Kidney tubule cell (primary cell): Measurements from ENCODE around the gene MAN2C1.
"Not testable (repeated sequence)": the region's sequence is repeated elsewhere in the genome, so short reads cannot be mapped to it uniquely, and the experiment has no call there.

Source experiments
- DNase-seq: peaks from one replicate; pipeline ENCODE4 v3.0.0-alpha.2; 2018; ENCODE audit warnings: low spot score

Gene MAN2C1

DNA sequence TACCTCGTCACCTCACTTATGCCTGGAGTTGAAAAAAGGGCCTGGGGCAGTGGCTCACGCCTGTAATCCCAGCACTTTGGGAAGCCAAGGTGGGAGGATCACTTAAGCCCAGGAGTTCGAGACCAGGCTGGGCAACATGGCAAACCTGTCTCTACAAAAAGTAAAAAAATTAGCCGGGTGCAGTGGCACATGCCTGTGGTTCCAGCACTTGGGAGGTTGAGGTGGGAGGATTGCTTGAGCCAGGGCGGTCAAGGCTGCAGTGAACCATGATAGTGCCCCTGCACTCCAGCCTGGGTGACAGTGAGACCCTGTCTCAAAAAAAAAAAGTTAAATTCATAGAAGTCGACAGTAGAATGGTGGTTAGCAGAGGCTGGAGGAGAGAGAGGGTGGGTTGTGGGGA lies 26.2 kb downstream of the MAN2C1 start:
- DNase-seq = no peak

DNA sequence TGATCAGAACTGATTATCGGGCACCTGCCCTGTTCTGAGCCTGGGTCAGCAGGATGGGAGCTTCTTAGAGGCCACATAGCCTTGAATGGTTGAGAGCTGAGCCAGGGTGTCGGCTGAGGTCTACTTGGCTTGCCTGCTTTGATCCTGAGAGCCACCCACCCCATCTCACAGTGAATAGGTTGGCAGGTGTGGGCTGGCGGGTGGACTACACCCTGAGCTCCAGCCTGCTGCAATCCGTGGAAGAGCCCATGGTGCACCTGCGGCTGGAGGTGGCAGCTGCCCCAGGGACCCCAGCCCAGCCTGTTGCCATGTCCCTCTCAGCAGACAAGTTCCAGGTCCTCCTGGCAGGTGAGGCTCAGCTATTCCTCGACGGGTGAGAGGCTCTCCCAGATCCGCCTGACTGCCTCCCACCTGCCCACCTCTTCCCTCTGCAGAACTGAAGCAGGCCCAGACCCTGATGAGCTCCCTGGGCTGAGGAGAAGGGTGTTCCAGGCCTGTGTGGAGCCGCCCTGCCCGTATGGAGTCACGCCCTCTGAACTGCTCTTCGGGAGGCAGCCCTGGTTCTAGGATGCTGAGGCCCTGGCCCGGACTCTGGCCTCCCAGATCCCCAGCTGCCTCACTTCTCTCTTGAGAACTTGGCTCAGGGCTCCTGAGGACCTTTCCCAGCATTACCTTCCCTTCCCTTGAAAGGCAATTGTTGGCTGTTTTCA lies 28.7 kb downstream of the MAN2C1 start:
- DNase-seq = no peak

DNA sequence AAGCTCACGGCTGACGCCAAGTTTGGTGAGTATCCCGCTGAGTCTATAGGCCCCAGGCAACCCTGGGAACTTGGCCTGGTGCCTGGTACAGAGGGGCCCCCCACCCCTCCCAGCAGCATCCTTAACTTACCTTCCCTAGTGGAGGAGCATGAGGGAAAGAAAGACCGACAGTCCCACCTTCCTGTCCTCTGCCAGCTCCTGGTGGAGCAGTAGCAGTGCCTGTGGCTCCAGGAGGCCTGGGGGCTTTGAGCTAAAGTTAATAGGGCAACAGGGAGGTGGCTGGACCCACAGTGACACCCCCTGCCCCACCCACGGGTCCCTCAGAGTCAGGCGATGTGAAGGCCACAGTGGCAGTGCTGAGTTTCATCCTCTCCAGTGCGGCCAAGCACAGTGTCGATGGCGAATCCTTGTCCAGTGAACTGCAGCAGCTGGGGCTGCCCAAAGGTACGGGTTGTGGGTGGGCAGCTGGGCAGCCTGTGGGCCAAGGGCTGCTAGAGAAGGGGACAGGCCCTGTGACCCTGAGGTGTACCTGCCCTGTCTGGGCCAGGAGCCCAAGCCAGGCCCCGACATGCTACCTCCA lies 29.7 kb downstream of the MAN2C1 start:
- DNase-seq = no peak

DNA sequence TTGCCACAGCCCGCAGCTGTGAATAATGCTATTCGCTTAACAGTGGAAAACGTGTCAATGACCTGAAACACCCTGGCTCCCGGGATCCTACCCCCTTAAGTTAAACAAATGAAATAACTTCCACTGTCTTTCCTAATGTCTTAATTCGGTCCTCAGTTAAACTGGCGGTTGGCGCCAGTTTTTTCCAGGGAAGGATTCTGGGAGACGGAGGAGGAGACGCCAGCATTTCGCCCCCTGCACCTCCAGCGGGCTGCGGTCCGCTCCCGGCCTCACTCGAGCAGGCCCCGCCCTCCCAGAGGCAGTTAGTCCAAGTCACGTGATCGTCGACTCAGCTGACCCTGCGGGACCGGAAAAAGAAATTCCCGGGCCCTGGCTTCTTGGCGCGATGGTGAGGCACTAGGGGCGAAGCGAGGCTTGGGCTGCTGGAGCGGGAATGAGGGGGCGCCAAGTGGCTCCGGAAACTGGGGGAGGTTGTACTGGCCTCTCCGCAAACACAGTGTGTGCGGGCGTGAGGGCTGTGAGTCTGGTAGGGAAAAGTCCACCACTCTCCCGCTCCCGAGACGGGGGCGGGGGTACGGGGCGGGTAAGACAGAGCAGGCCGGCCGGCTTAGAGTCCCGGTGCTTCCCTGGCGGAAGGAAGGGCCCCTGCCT lies 32.6 kb downstream of the MAN2C1 start, which contains the start of gene COMMD4:
Gene COMMD4, plus strand, starts transcription at position 359 of the 651 bp plus-strand sequence. Its CDS starts 27 bp downstream, at position 386.
- peak; percentile 93 for DNase-seq

DNA sequence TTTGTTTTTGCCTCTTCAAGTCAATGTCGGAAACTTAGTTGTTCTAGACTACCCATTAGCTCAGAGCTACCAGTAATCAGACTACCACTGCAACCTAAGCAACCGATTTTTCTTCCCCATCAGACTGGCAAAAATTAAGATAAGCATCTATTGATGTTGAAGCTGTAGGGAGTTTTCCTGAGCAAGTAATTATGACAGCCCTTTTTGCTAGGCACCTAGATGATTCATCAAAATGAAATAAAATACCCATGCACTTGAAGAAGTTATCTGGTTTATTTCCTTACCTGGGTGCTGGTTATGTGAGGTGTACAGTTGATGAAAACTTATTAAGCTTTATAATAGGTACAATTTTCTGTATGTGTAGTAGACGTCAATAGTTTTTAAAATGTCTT lies 33.1 kb downstream of the MAN2C1 start:
- DNase-seq = no peak

DNA sequence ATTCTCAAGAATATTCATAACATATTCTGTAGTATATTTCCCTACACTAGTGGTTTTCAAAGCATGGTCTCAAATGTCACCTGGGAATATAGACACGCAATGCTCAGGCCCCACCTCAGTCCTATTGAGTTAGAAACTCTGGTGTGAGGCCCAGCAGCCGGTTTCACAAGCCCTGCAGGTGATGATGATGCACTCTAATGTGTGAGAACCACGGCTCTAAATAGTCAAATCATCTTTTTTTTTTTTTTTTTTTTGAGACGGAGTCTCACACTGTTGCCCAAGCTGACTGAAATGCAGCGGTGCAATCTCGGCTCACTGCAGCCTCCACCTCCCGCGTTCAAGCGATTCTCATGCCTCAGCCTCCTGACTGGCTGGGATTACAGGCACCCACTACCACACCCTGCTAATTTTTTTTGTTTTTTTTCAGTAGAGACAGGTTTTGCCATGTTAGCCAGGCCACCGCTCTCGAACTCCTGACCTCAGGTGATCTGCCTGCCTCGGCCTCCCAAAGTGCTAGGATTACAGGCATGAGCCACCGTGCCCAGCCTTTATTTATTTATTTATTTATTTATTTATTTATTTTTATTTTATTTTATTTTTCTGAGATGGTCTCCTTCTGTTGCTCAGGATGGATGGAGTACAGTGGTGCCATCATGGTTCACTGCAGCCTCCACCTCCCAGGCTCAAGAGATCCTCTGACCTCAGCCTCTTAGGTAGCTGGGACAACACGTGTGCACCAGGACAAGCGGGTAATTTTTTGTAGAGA lies 34.6 kb downstream of the MAN2C1 start:
- DNase-seq = not testable (repeated sequence)

DNA sequence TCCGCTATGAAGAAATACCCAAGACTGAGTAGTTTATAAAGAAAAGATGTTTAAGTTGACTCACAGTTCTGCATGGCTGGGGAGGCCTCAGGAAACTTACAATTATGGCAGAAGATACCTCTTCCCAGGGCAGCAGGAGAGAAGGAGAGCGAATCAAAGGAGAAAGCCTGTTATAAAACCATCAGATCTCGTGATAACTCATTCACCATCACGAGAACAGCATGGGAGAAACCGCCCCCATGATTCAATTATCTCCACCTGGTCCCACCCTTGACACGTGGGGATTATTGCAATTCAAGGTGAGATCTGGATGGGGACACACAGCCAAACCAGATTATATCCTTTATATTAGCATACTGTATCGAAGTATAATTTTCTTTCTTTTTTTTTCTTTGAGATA lies 36.3 kb downstream of the MAN2C1 start:
- not testable (repeated sequence) for DNase-seq

DNA sequence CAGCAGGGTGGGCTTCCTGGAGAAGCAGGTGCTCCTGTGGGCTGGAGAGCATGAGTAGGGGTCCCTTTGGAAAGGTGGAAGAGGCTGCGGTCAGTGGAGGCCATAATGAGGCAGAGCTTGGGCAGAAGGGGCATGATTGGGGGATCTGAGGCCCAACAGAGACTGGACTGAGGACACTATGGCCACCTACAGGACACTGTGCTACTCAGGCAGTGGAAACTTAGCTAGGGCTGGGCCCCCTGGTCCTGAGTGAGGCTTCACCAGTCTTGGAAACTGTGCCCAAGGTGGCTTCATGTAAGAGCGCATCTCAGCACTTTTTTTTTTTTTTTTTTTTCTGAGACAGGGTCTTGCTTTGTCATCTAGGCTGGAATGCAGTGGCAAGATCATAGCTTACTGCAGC lies 38.8 kb downstream of the MAN2C1 start:
- DNase-seq = no peak

DNA sequence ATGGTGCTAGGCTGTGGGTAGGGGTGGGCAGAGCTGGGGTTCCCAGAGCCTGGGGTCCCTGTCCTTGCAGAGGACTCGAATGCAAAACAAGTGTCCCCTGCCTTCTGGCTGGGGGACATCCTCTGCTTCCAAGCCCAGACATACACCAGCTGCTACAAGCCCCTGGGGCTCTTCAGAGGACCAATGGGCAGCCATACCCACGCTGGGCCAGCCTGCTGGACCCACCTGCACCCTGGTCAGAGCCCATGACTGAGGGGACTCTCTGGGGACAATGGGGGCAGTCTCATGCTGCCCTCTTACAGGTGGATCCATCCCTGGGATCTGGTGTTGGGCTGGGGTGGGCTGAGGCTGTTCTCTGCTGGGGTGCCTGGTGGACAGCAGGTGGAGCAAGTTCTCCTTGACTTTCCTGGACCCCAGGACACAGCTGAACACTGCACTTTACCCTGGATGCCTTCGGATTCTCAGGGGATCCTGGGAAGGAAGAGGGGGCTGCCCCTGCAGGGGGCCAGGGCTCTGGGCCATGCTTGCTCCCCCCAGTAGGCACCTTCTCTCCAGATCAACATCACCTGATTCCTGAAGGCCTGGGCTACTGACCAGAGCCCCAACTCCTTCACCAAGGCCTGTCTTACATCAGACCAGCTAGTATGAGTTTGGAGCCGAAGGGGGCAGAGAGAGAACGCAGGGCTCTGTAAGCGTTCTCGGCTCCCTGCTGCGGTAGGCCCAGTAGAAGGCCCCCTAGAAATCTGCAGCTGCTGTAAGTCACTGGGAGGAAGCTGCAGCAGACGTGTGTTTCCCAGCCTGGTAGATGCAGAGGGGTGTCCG lies 39.7 kb downstream of the MAN2C1 start:
- no peak for DNase-seq

DNA sequence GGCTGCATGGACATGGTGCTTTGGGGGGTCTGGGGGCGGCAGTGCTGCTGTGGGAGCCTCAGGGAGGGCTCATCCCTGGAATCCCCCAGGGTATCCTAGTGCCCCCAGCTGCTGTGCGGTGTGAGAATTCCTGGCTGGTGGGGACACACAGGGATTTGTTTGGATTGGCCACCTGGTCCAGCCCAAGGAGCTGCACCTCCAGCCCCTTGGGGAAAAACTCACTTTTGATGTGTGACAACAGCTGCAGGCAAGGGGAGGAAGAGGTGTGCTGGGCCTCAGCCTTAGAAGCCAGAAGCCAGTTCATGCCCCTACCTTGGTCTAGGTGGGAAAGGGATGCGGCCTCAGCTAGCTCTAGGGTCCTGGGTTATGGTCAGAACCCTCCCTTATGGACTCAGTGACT lies 40.9 kb downstream of the MAN2C1 start:
- DNase-seq = no peak

DNA sequence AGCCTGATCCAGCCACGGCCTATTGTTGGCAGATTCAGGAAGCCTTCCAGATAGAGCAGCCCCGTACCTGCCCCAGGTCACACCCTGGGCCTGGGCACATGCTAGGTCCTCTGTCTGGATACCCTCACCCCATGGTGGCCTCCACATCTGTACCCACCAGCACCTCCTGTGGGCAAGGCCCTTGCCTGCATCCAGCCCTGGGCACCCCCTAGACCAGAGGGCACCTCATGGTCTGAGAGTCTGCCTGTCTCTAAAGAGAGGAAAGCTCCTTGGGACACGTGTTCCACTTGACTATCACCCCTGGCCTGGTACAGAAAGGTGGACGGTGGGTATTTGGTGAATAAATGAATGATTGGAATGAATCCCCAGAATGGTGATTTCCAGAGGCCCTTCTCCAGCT lies 41.4 kb downstream of the MAN2C1 start:
- no peak for DNase-seq

DNA sequence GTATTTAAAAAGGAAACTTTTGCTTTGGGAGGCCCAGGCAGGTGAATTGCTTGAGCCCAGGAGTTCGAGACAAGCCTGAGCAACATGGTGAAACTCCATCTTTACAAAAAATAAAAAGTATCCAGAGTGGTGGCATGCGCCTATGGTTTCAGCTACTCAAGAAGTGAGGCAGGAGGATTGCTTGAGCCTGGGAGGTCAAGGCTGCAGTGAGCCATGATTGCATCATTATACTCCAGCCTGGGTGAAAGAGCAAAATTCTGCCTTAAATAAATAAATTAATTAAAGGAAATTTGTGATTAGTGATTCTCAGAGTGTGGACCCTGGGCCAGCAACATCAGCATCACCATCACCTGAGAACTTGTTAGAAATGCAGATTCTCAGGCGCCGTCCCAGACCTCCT lies 42.5 kb downstream of the MAN2C1 start:
- DNase-seq = no peak

DNA sequence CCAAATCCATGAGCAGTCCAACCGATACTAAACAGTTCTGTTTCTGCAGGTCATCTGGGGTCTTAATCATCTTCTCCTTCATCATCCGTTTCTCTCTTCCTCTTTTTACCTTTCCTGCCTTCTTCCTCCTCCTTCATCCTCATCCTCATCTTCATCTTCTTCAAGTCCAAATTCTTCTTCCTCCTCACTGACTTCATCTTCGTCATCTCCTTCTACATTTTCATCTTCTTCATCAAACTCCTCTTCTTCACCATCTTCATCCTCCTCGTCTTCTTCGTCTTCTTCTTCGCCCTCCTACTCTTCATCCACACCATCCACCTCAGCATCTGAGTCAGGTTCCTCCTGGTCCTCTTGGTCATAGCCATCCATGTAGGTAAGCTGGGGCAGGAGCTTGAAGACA lies 46.7 kb downstream of the MAN2C1 start:
- DNase-seq = no peak

DNA sequence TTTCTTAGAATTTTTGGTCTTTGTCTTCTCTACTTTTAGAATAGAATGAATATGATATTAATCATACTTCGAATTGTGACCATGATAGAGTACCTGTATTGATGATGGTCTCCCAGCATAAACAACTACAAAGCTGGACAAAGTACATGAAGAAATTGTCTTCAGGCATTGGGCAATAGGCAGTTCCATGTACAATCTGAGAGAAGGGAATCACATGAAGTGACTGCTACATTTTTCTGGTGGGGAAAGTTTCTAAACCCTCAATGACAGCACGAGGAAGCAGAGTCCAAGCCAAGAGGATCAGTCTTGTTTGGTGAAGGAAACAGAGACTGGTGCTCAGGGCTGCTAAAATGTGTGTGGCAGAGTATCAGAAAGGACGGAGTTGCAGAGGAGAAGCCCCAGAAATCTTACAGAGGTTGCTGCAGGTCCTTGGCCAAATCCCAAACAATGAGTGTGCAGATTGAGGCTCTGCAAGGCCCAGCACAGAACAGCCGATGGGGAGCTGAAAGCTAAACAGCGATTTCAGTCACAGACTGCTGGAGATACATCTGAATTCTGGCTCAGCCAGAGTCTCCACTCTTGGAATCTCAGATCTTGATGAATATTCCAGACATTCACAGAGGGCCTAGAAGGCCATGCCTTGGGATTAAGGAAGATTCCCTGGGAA lies 49.0 kb downstream of the MAN2C1 start:
- DNase-seq = not testable (repeated sequence)

DNA sequence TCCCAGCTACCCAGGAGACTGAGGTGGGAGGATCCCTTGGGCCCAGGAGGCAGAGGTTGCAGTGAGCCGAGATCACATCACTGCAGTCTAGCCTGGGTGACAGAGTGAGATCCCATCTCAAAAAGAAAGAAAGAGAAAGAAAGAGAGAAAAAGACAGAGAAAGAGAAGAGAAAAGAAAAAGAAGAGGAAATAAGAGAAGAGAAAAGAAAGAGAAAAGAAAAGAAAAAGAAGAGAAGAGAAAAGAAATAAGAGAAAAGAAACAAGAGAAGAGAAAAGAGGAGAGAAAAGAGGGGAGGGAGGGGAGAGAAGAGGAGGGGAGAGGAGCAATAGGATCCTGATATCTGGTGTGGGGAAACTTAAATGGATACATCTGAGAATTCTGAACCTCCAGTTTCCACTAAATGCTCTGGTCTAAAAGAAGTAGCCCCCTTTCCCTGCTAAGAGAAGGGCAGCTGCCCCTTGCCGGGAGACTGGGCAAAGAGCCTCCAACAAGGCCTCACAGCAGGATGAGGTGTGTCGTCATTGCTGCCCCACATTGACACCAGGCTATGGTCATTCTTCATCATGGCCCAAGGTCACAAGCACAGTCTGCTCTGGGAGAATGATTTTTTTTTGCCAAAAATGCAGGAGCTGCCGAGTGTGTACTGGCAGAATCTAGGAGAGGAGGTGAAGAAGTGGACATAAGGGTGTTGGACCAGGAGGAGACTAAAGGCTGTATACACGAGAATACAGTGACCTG lies 53.7 kb downstream of the MAN2C1 start:
- DNase-seq = no peak

DNA sequence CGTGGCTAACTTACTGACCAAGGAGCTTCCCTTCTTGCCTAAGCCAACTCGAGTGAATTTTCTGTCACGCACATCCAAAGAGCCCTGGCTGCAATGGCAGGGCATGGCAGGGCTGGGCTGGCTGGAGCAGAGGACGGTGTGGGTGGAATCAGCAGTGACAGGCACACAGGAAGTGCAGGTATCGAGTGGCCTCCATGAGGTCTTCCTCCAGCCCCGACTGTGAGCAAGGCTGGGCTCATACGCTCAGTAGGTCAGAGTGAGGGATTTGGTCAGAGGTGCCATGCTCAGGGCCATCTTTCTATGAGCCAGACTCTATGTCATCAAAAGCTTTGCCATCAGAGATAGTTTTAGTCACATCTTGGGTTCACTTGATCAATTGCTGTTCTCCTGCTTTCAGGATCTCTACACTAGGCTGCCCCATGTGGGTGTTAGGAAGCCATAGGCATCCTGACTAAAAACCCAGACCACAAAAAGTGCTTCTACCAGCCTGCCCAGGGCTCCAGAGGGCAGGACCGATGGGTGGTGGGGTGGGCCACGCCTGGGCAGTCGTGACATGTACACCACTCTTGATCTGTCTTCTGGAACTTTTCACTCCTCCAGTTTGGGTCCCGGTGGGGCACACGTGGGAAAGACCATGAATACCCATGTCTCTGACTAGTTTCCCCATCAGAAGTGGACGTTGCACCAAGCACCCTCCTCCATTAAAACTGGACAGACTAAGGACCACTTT lies 55.1 kb downstream of the MAN2C1 start:
- no peak for DNase-seq

DNA sequence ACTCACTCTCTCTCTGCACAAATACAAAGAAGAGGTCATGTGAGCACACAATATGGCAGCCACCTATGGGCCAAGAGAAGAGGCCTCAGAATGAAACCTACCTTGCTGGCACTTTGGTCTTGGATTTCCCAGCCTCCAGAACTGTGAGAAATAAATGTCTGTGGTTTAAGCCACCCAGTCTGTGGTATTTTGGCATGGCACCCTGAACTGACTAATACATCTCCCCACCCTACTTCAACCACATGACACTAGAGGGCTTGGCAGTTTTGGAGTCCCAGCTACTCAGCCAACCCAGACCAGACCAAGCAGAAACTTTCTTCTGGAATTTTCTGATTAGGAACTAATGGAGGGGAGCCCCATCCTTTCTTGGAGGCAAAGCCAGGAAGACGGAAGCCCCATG lies 55.9 kb downstream of the MAN2C1 start:
- DNase-seq = peak; percentile 60

DNA sequence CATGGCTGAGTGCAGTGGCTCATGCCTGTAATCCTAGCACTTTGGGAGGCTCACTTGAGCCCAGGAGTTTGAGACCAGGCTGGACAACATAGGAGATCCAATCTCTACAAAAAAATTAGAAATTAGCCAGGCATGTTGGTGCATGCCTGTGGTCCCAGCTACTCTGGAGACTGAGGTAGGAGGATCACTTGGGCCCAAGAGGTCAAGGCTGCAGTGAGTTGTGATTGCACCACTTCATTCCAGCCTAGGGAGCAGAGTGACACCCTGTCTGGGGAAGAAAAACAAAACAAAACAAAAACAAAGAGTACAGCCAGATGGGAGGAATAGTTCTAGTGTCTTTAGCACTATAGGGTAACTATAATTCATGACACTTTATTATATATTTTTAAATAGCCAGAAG lies 58.7 kb downstream of the MAN2C1 start:
- DNase-seq = no peak

DNA sequence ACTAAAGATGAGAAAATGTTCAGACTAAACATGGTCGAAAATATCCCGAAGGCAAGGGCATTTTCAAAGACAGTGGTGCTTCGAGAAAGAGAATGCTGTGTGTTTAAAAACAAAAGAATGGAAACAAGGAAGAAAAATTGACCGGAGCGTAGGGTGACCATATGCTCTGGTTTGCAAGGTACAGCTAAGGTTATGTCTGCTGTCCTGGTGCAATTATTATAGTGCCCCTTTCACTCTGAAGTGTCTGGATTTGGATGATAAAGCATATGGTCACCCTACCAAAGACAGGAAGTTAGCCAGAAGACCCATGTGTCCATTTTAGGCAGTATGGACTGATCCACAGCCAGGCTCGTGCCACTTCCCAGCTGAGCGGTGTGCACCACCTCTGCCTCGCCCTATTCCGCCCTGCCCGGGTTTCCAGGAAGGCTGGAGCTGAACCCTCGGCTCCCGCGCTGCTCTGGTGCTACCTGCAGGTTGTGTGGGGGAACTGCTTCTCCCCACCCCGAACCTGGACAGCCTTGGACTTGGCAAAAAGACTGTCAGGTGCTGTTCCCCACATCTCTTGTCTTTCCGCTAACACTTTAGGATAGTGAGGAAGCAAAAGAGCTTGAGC lies 60.5 kb downstream of the MAN2C1 start:
- peak; percentile 54 for DNase-seq
